ENCODE results near the gene TMEM81.

Gene TMEM81

GRCh38 chr1:205107327-205107726, 23.1 kb upstream of the TMEM81 start:
- no peak for ATAC-seq (replicated peaks; ENCODE audit: extremely low read depth, poor library complexity, severe bottlenecking)
- H3K4me3 Mint-ChIP-seq = no peak overlapping the region
- no peaks in the 10 kb centered on the region for H3K27me3 Mint-ChIP-seq
- DNase-seq (ENCODE audit: low spot score in 2 of 2) = no peak
- H3K36me3 Mint-ChIP-seq (ENCODE audit: insufficient read depth) = peaks cover 67% of the 10 kb centered on the region
- peaks cover 25% of the 10 kb centered on the region for H3K4me1 Mint-ChIP-seq
- H3K27ac Mint-ChIP-seq (ENCODE audit: low read depth) = peak overlapping the region; percentile 3
- H3K9me3 Mint-ChIP-seq = no peaks in the 10 kb centered on the region

DNA sequence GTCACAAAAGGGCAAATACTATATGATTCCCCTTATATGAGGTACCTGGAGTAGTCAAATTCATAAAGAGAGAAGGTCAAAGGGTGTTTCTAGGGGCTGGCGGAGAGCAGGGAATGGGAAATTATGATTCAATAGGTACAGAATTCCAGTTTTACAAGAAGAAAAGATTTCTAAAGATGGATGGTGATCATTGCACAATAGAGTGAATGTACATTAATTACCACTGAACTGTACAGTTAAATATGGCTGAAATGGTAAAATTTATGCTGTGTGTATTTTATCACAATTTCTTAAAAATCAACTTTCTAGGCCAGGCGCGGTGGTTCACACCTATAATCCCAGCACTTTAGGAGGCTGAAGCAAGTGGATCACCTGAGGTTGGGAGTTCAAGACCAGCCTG, 18.1 kb upstream of the TMEM81 start:
- no peaks in the 10 kb centered on the region for H3K27me3 Mint-ChIP-seq
- peaks cover 84% of the 10 kb centered on the region for H3K36me3 Mint-ChIP-seq (ENCODE audit: insufficient read depth)
- peaks cover 6% of the 10 kb centered on the region for H3K4me1 Mint-ChIP-seq
- no peaks in the 10 kb centered on the region for H3K9me3 Mint-ChIP-seq
- DNase-seq (ENCODE audit: low spot score in 2 of 2) = no peak
- ATAC-seq (replicated peaks; ENCODE audit: extremely low read depth, poor library complexity, severe bottlenecking) = no peak
- peak overlapping the region; percentile 62 for H3K27ac Mint-ChIP-seq (ENCODE audit: low read depth)
- H3K4me3 Mint-ChIP-seq = no peak overlapping the region

- Mint-ChIP-seq H3K4me1 (no peaks in the 10 kb centered on the region), H3K36me3 (ENCODE audit: insufficient read depth) (peaks cover 83% of the 10 kb centered on the region), H3K27me3 (no peaks in the 10 kb centered on the region), H3K4me3 (no peak overlapping the region), H3K9me3 (no peaks in the 10 kb centered on the region), H3K27ac (ENCODE audit: low read depth) (no peak overlapping the region)
- ATAC-seq (replicated peaks; ENCODE audit: extremely low read depth, poor library complexity, severe bottlenecking) = no peak
- DNase-seq (ENCODE audit: low spot score in 2 of 2) = no peak
Observed at GRCh38 chr1:205098242-205098641, 14.0 kb upstream of the TMEM81 start.

DNA sequence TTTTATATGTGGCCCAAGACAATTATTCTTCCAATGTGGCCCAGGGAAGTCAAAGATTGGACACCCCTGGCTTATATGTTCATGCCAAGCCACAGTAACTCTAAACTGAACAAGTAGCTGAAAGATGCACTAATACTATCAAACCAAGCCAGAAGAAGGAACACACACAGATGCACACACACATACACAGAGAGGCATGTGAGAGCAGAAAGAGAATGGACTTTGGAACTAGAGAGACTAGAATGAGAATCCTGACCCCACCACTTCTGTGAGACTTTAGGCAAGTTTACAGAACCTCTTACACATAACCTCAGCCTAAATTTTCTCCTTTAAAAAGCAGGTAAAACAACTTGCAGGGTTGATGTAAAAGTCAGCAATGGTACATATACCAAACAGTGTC, 11.2 kb upstream of the TMEM81 start:
- no peak overlapping the region for H3K27ac Mint-ChIP-seq (ENCODE audit: low read depth)
- no peaks in the 10 kb centered on the region for H3K4me1 Mint-ChIP-seq
- ATAC-seq (replicated peaks; ENCODE audit: extremely low read depth, poor library complexity, severe bottlenecking) = no peak
- no peaks in the 10 kb centered on the region for H3K27me3 Mint-ChIP-seq
- no peak overlapping the region for H3K4me3 Mint-ChIP-seq
- H3K36me3 Mint-ChIP-seq (ENCODE audit: insufficient read depth) = peaks cover 83% of the 10 kb centered on the region
- DNase-seq (ENCODE audit: low spot score in 2 of 2) = no peak
- H3K9me3 Mint-ChIP-seq = no peaks in the 10 kb centered on the region

DNA sequence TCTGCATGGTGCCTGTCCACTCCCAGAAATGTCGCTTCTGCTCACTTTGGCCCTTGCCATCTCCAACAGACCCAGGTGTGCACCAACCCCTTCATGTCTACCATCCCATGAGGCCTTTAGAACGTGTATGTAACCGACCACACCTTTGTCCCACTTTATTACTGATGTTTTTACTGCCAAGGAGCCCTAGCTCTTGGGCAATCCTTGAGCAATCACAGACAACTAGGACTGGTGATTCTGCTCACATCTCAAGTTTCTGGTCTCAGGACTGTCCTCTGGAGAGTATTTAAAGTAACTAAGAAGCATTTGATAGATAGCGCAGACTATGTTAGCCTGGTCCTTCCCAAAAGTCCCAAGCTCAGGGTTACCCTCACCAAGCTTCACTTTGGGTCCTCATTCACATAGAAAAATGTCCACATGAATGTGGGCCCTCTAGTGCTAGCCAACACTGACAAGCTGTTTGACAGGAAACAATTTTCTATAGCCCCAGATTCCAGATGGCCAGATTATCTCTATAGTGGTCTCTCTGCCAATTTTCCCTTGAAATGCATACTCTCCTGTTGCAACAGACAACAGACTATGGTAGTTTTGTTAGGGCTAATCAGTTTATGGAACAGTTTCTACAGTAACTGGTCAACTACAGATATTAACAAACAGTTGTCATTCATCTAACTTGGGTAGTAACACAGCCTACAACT, 6.9 kb upstream of the TMEM81 start:
- no peak overlapping the region for H3K27ac Mint-ChIP-seq (ENCODE audit: low read depth)
- ATAC-seq (replicated peaks; ENCODE audit: extremely low read depth, poor library complexity, severe bottlenecking) = no peak

DNA sequence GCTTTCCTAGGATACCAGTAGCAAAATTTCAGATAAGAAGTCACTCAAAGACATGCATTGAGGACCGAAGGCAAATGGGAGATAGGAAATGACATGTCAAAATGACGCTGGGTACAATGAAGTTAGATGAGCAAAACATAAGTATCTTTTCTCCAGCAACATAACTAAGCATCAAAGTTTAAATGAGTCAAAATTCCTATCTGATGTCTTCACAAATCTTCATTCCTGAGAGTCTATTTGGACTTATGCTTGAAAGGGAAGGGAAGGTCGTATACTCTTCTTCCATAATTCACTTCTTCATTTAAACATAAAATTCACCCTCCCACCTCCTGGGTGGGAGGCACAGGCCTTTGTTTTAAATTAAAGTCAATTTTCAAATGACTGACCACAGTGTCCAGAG, 4.1 kb upstream of the TMEM81 start:
- Mint-ChIP-seq H3K9me3 (no peaks in the 10 kb centered on the region), H3K4me1 (no peaks in the 10 kb centered on the region), H3K27ac (ENCODE audit: low read depth) (no peak overlapping the region), H3K4me3 (no peak overlapping the region), H3K36me3 (ENCODE audit: insufficient read depth) (peaks cover 73% of the 10 kb centered on the region), H3K27me3 (no peaks in the 10 kb centered on the region)
- ATAC-seq (replicated peaks; ENCODE audit: extremely low read depth, poor library complexity, severe bottlenecking) = no peak
- no peak for DNase-seq (ENCODE audit: low spot score in 2 of 2)

More for the DNA sequence above, 6.9 kb upstream of the TMEM81 start:
- no peak for DNase-seq (ENCODE audit: low spot score in 2 of 2)
- Mint-ChIP-seq H3K9me3 (no peaks in the 10 kb centered on the region), H3K4me1 (no peaks in the 10 kb centered on the region), H3K27me3 (no peaks in the 10 kb centered on the region), H3K4me3 (no peak overlapping the region), H3K36me3 (ENCODE audit: insufficient read depth) (peaks cover 78% of the 10 kb centered on the region)

DNA sequence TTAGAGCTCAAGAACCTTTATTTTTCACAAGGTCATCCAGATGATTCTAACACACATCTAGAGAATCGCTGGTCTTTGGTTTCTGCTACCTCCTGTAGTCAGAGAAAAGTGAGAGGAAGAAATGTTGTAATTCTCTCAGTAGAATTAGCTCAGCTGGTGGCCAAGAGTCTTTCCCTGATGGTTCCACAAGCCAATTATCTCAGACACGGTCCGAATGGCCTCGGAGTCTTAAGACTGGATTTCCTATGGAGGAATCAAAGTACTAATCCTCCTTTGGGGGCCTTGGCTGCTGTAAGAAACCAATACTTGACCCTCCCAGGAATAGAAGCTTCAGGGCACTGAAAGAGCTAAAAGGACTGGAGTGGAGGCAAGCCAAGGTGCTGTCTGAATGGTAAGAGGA, 1.8 kb downstream of the TMEM81 start:
- no peak for ATAC-seq (replicated peaks; ENCODE audit: extremely low read depth, poor library complexity, severe bottlenecking)
- no peak overlapping the region for H3K27ac Mint-ChIP-seq (ENCODE audit: low read depth)
- H3K4me3 Mint-ChIP-seq = no peak overlapping the region

GRCh38 chr1:205077934-205078311, 6.3 kb downstream of the TMEM81 start:
- no peak for ATAC-seq (replicated peaks; ENCODE audit: extremely low read depth, poor library complexity, severe bottlenecking)
- Mint-ChIP-seq H3K4me3 (no peak overlapping the region), H3K36me3 (ENCODE audit: insufficient read depth) (no peaks in the 10 kb centered on the region), H3K27ac (ENCODE audit: low read depth) (no peak overlapping the region), H3K9me3 (no peaks in the 10 kb centered on the region), H3K27me3 (no peaks in the 10 kb centered on the region), H3K4me1 (no peaks in the 10 kb centered on the region)
- DNase-seq (ENCODE audit: low spot score in 2 of 2) = no peak

More for the DNA sequence above, 1.8 kb downstream of the TMEM81 start:
- Mint-ChIP-seq H3K4me1 (no peaks in the 10 kb centered on the region), H3K9me3 (no peaks in the 10 kb centered on the region), H3K27me3 (no peaks in the 10 kb centered on the region), H3K36me3 (ENCODE audit: insufficient read depth) (peaks cover 27% of the 10 kb centered on the region)
- no peak for DNase-seq (ENCODE audit: low spot score in 2 of 2)

DNA sequence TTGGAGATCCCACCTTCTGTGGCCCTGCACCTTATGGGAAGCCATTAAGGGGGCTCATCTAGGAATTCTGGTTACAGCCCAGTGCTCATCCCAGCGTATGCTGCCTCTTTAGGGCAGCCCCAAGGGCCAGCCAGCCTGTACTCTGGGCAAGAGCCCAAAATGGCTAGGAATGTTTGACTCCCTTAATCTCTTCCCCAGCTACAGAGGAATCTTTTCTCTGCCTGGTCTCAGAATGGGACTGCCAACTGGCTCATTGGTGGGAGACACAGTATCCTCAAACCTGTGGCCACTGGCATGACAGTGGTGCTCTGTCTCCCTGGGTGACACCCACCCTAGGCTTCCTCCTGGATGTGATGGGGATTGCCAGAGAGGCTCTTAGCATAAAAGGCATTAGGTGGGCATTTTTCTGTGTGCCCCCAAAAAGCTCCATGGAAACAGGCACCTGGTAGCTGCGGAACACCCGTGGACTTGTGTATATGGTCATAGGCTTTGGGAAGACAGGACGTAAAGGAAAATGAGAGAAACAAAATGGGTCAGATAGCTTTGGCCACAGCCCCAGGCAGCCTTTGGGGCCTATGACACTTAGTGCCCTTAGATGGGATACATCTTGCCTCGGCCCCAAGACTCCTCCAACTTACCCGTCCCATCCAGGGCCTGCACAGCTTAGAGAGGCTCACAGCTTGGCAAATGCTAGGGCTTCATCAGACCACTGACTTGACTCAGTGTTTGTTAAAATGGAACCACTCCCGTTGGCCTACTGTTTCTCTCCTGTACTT, 6.9 kb downstream of the TMEM81 start:
- Mint-ChIP-seq H3K27me3 (no peaks in the 10 kb centered on the region), H3K36me3 (ENCODE audit: insufficient read depth) (no peaks in the 10 kb centered on the region), H3K4me1 (no peaks in the 10 kb centered on the region), H3K4me3 (no peak overlapping the region), H3K27ac (ENCODE audit: low read depth) (no peak overlapping the region), H3K9me3 (no peaks in the 10 kb centered on the region)
- DNase-seq (ENCODE audit: low spot score in 2 of 2) (no peak), ATAC-seq (replicated peaks; ENCODE audit: extremely low read depth, poor library complexity, severe bottlenecking) (no peak)

GRCh38 chr1:205076245-205076761, 8.0 kb downstream of the TMEM81 start:
- Mint-ChIP-seq H3K4me3 (no peak overlapping the region), H3K9me3 (no peaks in the 10 kb centered on the region), H3K27me3 (no peaks in the 10 kb centered on the region), H3K27ac (ENCODE audit: low read depth) (no peak overlapping the region), H3K4me1 (no peaks in the 10 kb centered on the region), H3K36me3 (ENCODE audit: insufficient read depth) (no peaks in the 10 kb centered on the region)
- ATAC-seq (replicated peaks; ENCODE audit: extremely low read depth, poor library complexity, severe bottlenecking) (no peak), DNase-seq (ENCODE audit: low spot score in 2 of 2) (no peak)

DNA sequence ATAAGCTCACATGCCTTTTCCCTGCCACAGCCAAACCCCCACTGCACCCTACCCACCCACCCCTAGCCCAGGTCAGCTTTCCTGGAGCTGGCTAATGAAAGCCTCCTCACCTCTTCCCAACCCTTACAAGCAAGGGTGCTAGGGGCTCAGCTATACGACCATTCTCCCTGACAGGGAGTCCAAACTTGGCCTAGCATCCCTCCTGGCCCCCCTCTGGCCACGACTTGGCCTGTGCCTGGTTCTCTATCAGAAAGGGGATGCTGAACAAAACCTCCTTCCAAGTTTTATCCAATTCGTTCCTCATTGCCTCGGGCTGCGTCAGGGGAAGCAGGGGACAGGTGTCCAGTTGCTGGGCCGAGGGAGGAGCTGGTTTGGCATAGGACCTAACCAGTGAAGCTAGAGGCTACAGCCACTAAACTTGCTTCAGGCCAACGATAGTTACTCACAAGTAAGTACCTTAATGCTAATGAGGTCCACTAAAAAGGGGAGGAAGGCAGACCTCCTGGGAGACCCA, 8.6 kb downstream of the TMEM81 start:
- Mint-ChIP-seq H3K4me1 (no peaks in the 10 kb centered on the region), H3K27ac (ENCODE audit: low read depth) (no peak overlapping the region)

DNA sequence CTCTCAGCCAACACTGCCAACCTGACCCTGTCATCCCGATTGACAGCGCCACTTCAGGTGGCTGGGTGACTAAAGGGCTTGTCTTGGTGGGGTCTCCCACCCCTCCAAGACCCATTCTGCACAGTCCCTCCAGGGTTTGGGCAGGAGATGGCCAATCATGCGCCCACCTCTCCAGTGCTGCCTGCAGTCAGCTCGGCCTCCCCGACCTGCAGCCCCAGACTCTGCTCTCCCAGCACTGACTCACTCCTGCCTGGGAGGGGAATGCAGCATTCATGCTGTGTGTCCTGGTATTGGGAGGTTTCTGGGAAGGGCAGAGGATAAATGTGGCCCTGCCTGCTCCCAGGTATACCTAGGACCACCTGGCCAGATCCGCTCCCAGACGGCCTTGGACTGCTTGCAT, 9.7 kb downstream of the TMEM81 start:
- Mint-ChIP-seq H3K27ac (ENCODE audit: low read depth) (no peak overlapping the region), H3K36me3 (ENCODE audit: insufficient read depth) (no peaks in the 10 kb centered on the region), H3K9me3 (no peaks in the 10 kb centered on the region), H3K27me3 (no peaks in the 10 kb centered on the region), H3K4me1 (no peaks in the 10 kb centered on the region), H3K4me3 (no peak overlapping the region)
- DNase-seq (ENCODE audit: low spot score in 2 of 2) (no peak), ATAC-seq (replicated peaks; ENCODE audit: extremely low read depth, poor library complexity, severe bottlenecking) (no peak)

More for the DNA sequence above, 8.6 kb downstream of the TMEM81 start:
- Mint-ChIP-seq H3K27me3 (no peaks in the 10 kb centered on the region), H3K36me3 (ENCODE audit: insufficient read depth) (no peaks in the 10 kb centered on the region), H3K4me3 (no peak overlapping the region), H3K9me3 (no peaks in the 10 kb centered on the region)
- ATAC-seq (replicated peaks; ENCODE audit: extremely low read depth, poor library complexity, severe bottlenecking) = no peak
- DNase-seq (ENCODE audit: low spot score in 2 of 2) = no peak

GRCh38 chr1:205074084-205074483, 10.2 kb downstream of the TMEM81 start:
- no peak overlapping the region for H3K4me3 Mint-ChIP-seq

More at GRCh38 chr1:205074084-205074483, 10.2 kb downstream of the TMEM81 start:
- no peak for DNase-seq (ENCODE audit: low spot score in 2 of 2)
- Mint-ChIP-seq H3K27ac (ENCODE audit: low read depth) (no peak overlapping the region), H3K9me3 (no peaks in the 10 kb centered on the region), H3K4me1 (no peaks in the 10 kb centered on the region), H3K36me3 (ENCODE audit: insufficient read depth) (no peaks in the 10 kb centered on the region), H3K27me3 (no peaks in the 10 kb centered on the region)
- no peak for ATAC-seq (replicated peaks; ENCODE audit: extremely low read depth, poor library complexity, severe bottlenecking)
